B cell (primary cell): ENCODE data around the gene IPMK. TPM values are rescaled to one million over a fixed set of nuclear protein-coding genes. Genes with fewer than 3 reads are reported as not detected.

Source experiments
- ATAC-seq: fragments of 200-7000 bp; cut with Tn5 transposase; one replicate; pipeline ENCODE4 v1.10.0; 2021; ENCODE audit warnings: low read depth, mild to moderate bottlenecking, moderate number of reproducible peaks, moderate library complexity
- CTCF ChIA-PET: fragments of 350-600 bp; sonication (Branson Sonifier 250); formaldehyde crosslinking; loops from one replicate; lab custom pipeline; 2021; ENCODE audit warnings: antibody characterized with exemption, inconsistent platforms; lab: Charles Lee
- POLR2A ChIA-PET: fragments of 350-600 bp; sonication (Branson Sonifier 250); formaldehyde crosslinking; loops from one replicate; lab custom pipeline; 2021; ENCODE audit warnings: antibody characterized with exemption; lab: Charles Lee
- DNase-seq: peaks from one replicate; pipeline ENCODE4 v3.0.0; 2013
- H2AFZ ChIP-seq: 2 replicates; pipeline ENCODE4 v1.6.1; 2012; ENCODE audit warnings: mild to moderate bottlenecking, low read depth, low read length; ENCODE audit not compliant: insufficient read depth, poor library complexity, severe bottlenecking
- H3K27ac ChIP-seq, 2 donors: 1 replicate in 1 of 2; 2 replicates in 1 of 2; pipeline ENCODE4 v1.5.1; 2012 to 2013; ENCODE audit warnings: low read length in 2 of 2, mild to moderate bottlenecking in 2 of 2, moderate library complexity in 1 of 2
- H3K27me3 ChIP-seq, 4 experiments: fragments of 200-600 bp in 1 of 4; sonication (generic) in 1 of 4; replicated peaks in 1 of 4; 1 replicate in 2 of 4; 2 replicates in 2 of 4; pipeline versions ENCODE4 v1.6.1 to v1.7.0; 2013 to 2016; ENCODE audit warnings: low read length in 3 of 4, mild to moderate bottlenecking in 2 of 4, mixed read lengths in 1 of 4, moderate library complexity in 1 of 4; ENCODE audit not compliant: insufficient read depth in 4 of 4, control insufficient read depth in 3 of 4; ENCODE audit errors: control extremely low read depth in 1 of 4
- H3K36me3 ChIP-seq, 2 experiments: replicated peaks in 1 of 2; 1 replicate in 1 of 2; 2 replicates in 1 of 2; pipeline versions ENCODE4 v1.6.1 to v1.7.1; 2013; ENCODE audit warnings: low read length in 1 of 2; ENCODE audit not compliant: insufficient read depth in 2 of 2, control insufficient read depth in 1 of 2; ENCODE audit errors: control extremely low read depth in 1 of 2, extremely low read depth in 1 of 2
- H3K4me1 ChIP-seq, 2 donors: fragments of 200-600 bp in 1 of 2; sonication (generic) in 1 of 2; 1 replicate in 1 of 2; 2 replicates in 1 of 2; pipeline versions ENCODE4 v1.5.1 to v1.6.1; 2013 to 2017; ENCODE audit warnings: low read length in 2 of 2; ENCODE audit not compliant: control insufficient read depth in 2 of 2, insufficient read depth in 2 of 2
- H3K4me2 ChIP-seq: replicated peaks from 2 replicates; pipeline ENCODE3; 2012; ENCODE audit warnings: mild to moderate bottlenecking, low read depth, low read length; ENCODE audit not compliant: poor library complexity, severe bottlenecking
- H3K4me3 ChIP-seq, 5 experiments: fragments of 200-600 bp in 1 of 5; sonication (generic) in 1 of 5; 1 replicate in 3 of 5; 2 replicates in 2 of 5; pipeline versions ENCODE4 v1.5.1 to v1.7.0; 2011 to 2016; ENCODE audit warnings: low read length in 4 of 5, mild to moderate bottlenecking in 4 of 5, low read depth in 2 of 5, control low read depth in 1 of 5, moderate library complexity in 1 of 5; ENCODE audit not compliant: insufficient read depth in 1 of 5; ENCODE audit errors: control extremely low read depth in 1 of 5, extremely low read depth in 1 of 5
- H3K79me2 ChIP-seq: fragments of 200-600 bp; sonication (generic); one replicate; pipeline ENCODE4 v1.6.0; 2016; ENCODE audit warnings: low read length; ENCODE audit not compliant: control insufficient read depth, insufficient read depth
- H3K9ac ChIP-seq: fragments of 200-600 bp; sonication (generic); 2 replicates; pipeline ENCODE4 v1.6.1; 2017; ENCODE audit warnings: mild to moderate bottlenecking, low read length, moderate library complexity
- H3K9me3 ChIP-seq, 3 donors: one replicate each; pipeline versions ENCODE4 v1.6.1 to v1.7.1; 2013; ENCODE audit warnings: low read length in 2 of 3; ENCODE audit not compliant: control insufficient read depth in 2 of 3, insufficient read depth in 1 of 3; ENCODE audit errors: control extremely low read depth in 1 of 3
- H4K20me1 ChIP-seq: 2 replicates; pipeline ENCODE4 v1.6.0; 2012; ENCODE audit warnings: mild to moderate bottlenecking, low read length; ENCODE audit not compliant: insufficient read depth, control insufficient read depth, poor library complexity, severe bottlenecking
- H3K27ac Mint-ChIP-seq: one replicate; pipeline ENCODE4 v1.8.0; 2021; ENCODE audit warnings: mixed read lengths
- H3K27me3 Mint-ChIP-seq: one replicate; pipeline ENCODE4 v1.8.0; 2021; ENCODE audit warnings: mixed read lengths
- H3K4me1 Mint-ChIP-seq: one replicate; pipeline ENCODE4 v1.8.0; 2021; ENCODE audit warnings: mixed read lengths
- H3K4me3 Mint-ChIP-seq: one replicate; pipeline ENCODE4 v1.8.0; 2021; ENCODE audit warnings: mixed read lengths
- H3K9me3 Mint-ChIP-seq: one replicate; pipeline ENCODE4 v1.8.0; 2022; ENCODE audit warnings: mixed read lengths; ENCODE audit not compliant: insufficient read depth
- EZH2 ChIP-seq: IDR thresholded peaks from 2 replicates; pipeline ENCODE4 v1.6.1; 2012; ENCODE audit warnings: borderline replicate concordance, low read depth, mild to moderate bottlenecking, moderate library complexity, low read length; ENCODE audit not compliant: insufficient read depth, poor library complexity, severe bottlenecking
- WGBS: methylation state at CpG from one replicate; pipeline ENCODE4 v1.1.5; 2013; ENCODE audit warnings: missing lambda C conversion rate; ENCODE audit not compliant: insufficient coverage; 5-methylcytosine and 5-hydroxymethylcytosine counted together
- intact Hi-C: fragments of 100-400 bp; cut with micrococcal nuclease; formaldehyde crosslinking; loops from one replicate; pipeline ENCODE4 v1.10.0; 2022
- polyA plus RNA-seq: library from polyadenylated mRNA; depleted of rRNA; stranded (reverse); fragments of >200 nt; gene quantifications from 2 replicates; pipeline ENCODE4 v1.2.3, GENCODE V29; 2012
- total RNA-seq, 2 donors: library from RNA; stranded (reverse); fragments of 120-200 nt in 1 of 2; gene quantifications; 1 replicate in 1 of 2; 2 replicates in 1 of 2; pipeline versions ENCODE4 v1.2.3 to v1.2.4, GENCODE V29; 2013 to 2022
- TF ChIP-seq, protein P1 (sequence below): fragments of 200-600 bp; IDR thresholded peaks from one replicate; pipeline ENCODE4 v1.8.0; 2022; ENCODE audit warnings: antibody characterized with exemption, mild to moderate bottlenecking

The IPMK gene
- total and polyA plus RNA-seq, 2 donors (not counting 1 experiment from before 2014, with no cell fraction given), result 1.9 to 8.6 TPM

DNA sequence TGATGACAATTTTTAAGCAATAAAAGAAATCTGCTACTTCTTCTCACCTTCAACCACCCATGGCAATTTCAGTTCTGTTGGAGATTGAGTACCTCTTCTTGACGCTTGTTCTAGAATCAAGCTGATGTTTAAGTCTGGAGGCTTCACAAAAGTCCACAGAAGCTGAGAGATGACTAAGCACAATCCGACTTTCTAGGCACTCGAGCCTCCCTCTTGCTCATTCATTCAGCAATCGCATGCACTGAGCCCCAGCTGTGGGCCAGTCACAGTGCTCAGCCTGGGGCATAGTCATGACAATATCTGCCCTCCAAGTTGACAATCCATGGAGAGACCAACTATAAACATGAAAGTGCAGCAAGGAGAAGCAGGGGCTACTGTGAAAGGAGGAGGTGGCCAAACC is 103.2 kb downstream of the IPMK start:
- Histone ChIP-seq H3K27me3 (peaks cover 0 to 4% (median 0%) of the 10 kb centered on the region in 4 experiments), H2AFZ (no peak overlapping the region), H3K9ac (no peak overlapping the region), H3K79me2 (no peaks in the 10 kb centered on the region), H4K20me1 (no peaks in the 10 kb centered on the region), H3K4me3 (no peak overlapping the region), H3K4me1 (no peaks in the 10 kb centered on the region), H3K4me2 (no peak overlapping the region), H3K36me3 (no peaks in the 10 kb centered on the region), H3K9me3 (no peaks in the 10 kb centered on the region), H3K27ac (no peak overlapping the region)
- ChIA-PET CTCF (interaction anchor here (1.1 kb wide), 1 partner anchor 13 kb away, joined by 3 read pairs; no protein-coding TSS in a partner anchor), POLR2A (no interaction called here)
- no peak overlapping the region for H3K27ac Mint-ChIP-seq
- intact Hi-C loops, result no loop called here
- peaks cover 19% of the 10 kb centered on the region for H3K27me3 Mint-ChIP-seq
- TF ChIP-seq, protein P1, sequence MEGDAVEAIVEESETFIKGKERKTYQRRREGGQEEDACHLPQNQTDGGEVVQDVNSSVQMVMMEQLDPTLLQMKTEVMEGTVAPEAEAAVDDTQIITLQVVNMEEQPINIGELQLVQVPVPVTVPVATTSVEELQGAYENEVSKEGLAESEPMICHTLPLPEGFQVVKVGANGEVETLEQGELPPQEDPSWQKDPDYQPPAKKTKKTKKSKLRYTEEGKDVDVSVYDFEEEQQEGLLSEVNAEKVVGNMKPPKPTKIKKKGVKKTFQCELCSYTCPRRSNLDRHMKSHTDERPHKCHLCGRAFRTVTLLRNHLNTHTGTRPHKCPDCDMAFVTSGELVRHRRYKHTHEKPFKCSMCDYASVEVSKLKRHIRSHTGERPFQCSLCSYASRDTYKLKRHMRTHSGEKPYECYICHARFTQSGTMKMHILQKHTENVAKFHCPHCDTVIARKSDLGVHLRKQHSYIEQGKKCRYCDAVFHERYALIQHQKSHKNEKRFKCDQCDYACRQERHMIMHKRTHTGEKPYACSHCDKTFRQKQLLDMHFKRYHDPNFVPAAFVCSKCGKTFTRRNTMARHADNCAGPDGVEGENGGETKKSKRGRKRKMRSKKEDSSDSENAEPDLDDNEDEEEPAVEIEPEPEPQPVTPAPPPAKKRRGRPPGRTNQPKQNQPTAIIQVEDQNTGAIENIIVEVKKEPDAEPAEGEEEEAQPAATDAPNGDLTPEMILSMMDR, result no peak
- TF ChIP-seq EZH2, result no peak
- 77% methylated on average over 4 of the region's 4 CpGs for WGBS
- no peaks in the 10 kb centered on the region for H3K4me1 Mint-ChIP-seq
- no peaks in the 10 kb centered on the region for H3K9me3 Mint-ChIP-seq
- H3K4me3 Mint-ChIP-seq, result no peak overlapping the region
- DNase-seq (no peak), ATAC-seq (no peak)

- H3K36me3 ChIP-seq, result no peaks in the 10 kb centered on the region
- POLR2A ChIA-PET, result no interaction called here
- WGBS, result 83% methylated on average over 2 of the region's 4 CpGs
Observed at GRCh38 chr10:58158806-58159205, 108.9 kb downstream of the IPMK start.

More at GRCh38 chr10:58158806-58159205, 108.9 kb downstream of the IPMK start:
- Mint-ChIP-seq H3K27me3 (peaks cover 26% of the 10 kb centered on the region), H3K4me3 (no peak overlapping the region), H3K27ac (no peak overlapping the region), H3K9me3 (no peaks in the 10 kb centered on the region), H3K4me1 (no peaks in the 10 kb centered on the region)
- peaks cover 0 to 3% (median 1%) of the 10 kb centered on the region in 4 experiments for H3K27me3 ChIP-seq
- H3K4me1 ChIP-seq, result no peaks in the 10 kb centered on the region
- no peak overlapping the region for H3K9ac ChIP-seq
- no peaks in the 10 kb centered on the region for H4K20me1 ChIP-seq
- H3K27ac ChIP-seq, result no peak overlapping the region
- no peak overlapping the region for H3K4me3 ChIP-seq
- no peaks in the 10 kb centered on the region for H3K79me2 ChIP-seq
- H2AFZ ChIP-seq, result no peak overlapping the region
- intact Hi-C loops, result no loop called here
- CTCF ChIA-PET, result no interaction called here
- ATAC-seq (no peak), DNase-seq (no peak)
- H3K9me3 ChIP-seq, result no peaks in the 10 kb centered on the region
- no peak for TF ChIP-seq EZH2
- TF ChIP-seq, protein P1, result no peak
- H3K4me2 ChIP-seq, result no peak overlapping the region
